GM21723 (cell line): Measurements from ENCODE around the gene MAPK8.

ENCODE experiments used
- ATAC-seq: cut with Tn5 transposase; IDR thresholded peaks from one replicate; pipeline ENCODE4 v1.9.1; 2021; ENCODE audit warnings: mild to moderate bottlenecking, moderate library complexity; ENCODE audit not compliant: unreplicated experiment

The MAPK8 gene

GRCh38 chr10:48459270-48460150, 153.0 kb downstream of the MAPK8 start:
- no peak for ATAC-seq

- ATAC-seq = no peak
Observed at GRCh38 chr10:48460182-48460581, 153.7 kb downstream of the MAPK8 start.

- no peak for ATAC-seq
Observed at GRCh38 chr10:48461623-48462481, 155.4 kb downstream of the MAPK8 start.

GRCh38 chr10:48462482-48463020, 156.1 kb downstream of the MAPK8 start:
- no peak for ATAC-seq

GRCh38 chr10:48463318-48464003, 157.0 kb downstream of the MAPK8 start:
- no peak for ATAC-seq

GRCh38 chr10:48464121-48464870, 157.8 kb downstream of the MAPK8 start:
- ATAC-seq = no peak

GRCh38 chr10:48464871-48465736, 158.6 kb downstream of the MAPK8 start:
- ATAC-seq = no peak

- no peak for ATAC-seq
Observed at GRCh38 chr10:48465860-48466521, 159.5 kb downstream of the MAPK8 start.

- ATAC-seq = no peak
Observed at GRCh38 chr10:48466611-48467240, 160.2 kb downstream of the MAPK8 start.

GRCh38 chr10:48467669-48468068, 161.2 kb downstream of the MAPK8 start:
- no peak for ATAC-seq

- no peak for ATAC-seq
Observed at GRCh38 chr10:48468130-48468790, 161.8 kb downstream of the MAPK8 start.

- no peak for ATAC-seq
Observed at GRCh38 chr10:48468866-48469511, 162.5 kb downstream of the MAPK8 start.

- no peak for ATAC-seq
Observed at GRCh38 chr10:48469516-48470020, 163.1 kb downstream of the MAPK8 start.

- no peak for ATAC-seq
Observed at GRCh38 chr10:48470115-48470892, 163.8 kb downstream of the MAPK8 start.

GRCh38 chr10:48470893-48471805, 164.7 kb downstream of the MAPK8 start:
- no peak for ATAC-seq
